Ovary (tissue), 9 donors: ENCODE results near the gene FURIN. TPM values are rescaled to one million over a fixed set of nuclear protein-coding genes. Genes with fewer than 3 reads are reported as not detected.

Experiments used
- DNase-seq, 5 donors: peaks; one replicate each; pipeline ENCODE4 v3.0.0-alpha.2; 2019 to 2020
- H3K27ac ChIP-seq, 2 donors: fragments of 200-600 bp; one replicate each; pipeline versions ENCODE4 v1.5.1 to v1.8.0; 2019 to 2022
- H3K27me3 ChIP-seq: fragments of 200-600 bp; one replicate; pipeline ENCODE4 v1.8.0; 2022
- H3K36me3 ChIP-seq: fragments of 200-600 bp; sonication (generic); one replicate; pipeline ENCODE4 v1.5.1; 2019
- H3K4me1 ChIP-seq: one replicate; pipeline ENCODE4 v1.8.1; 2013; ENCODE audit warnings: mild to moderate bottlenecking, moderate library complexity; ENCODE audit not compliant: insufficient read depth
- H3K4me3 ChIP-seq: fragments of 200-600 bp; sonication (generic); one replicate; pipeline ENCODE4 v1.5.1; 2017
- H3K9me3 ChIP-seq, 2 donors: fragments of 200-600 bp in 1 of 2; sonication (generic) in 1 of 2; one replicate each; pipeline versions ENCODE4 v1.5.1 to v1.8.1; 2013 to 2019; ENCODE audit warnings: mild to moderate bottlenecking in 1 of 2, moderate library complexity in 1 of 2
- EP300 ChIP-seq: sonication (generic); formaldehyde crosslinking; IDR thresholded peaks from one replicate; pipeline ENCODE4 v1.6.1; 2017; ENCODE audit warnings: antibody characterized with exemption
- POLR2A ChIP-seq: fragments of 450-650 bp; IDR thresholded peaks from one replicate; pipeline ENCODE4 v1.6.1; 2017; ENCODE audit warnings: antibody characterized with exemption, mild to moderate bottlenecking, moderate library complexity
- WGBS, 3 donors: extraction: QIAGEN DNeasy Blood & Tissue Kit in 1 of 3; methylation state at CpG; one replicate each; pipeline versions ENCODE4 v1.1.5 to v1.1.7; 2013 to 2017; 5-methylcytosine and 5-hydroxymethylcytosine counted together
- intact Hi-C, 4 donors: fragments of 100-400 bp; cut with DNase I; formaldehyde crosslinking; loops; one replicate each; pipeline versions ENCODE4 v1.11.0 to v1.15.1; 2022 to 2023
- polyA plus RNA-seq, 2 donors: library from polyadenylated mRNA; stranded (reverse); fragments of 200-250 nt in 1 of 2; fragments of 350-450 nt in 1 of 2; fragmentation: Illumina TruSeq in 1 of 2; extraction: RNeasy Lipid Tissue Mini Kit (QIAGEN cat#74804) in 1 of 2; gene quantifications; one replicate each; pipeline ENCODE4 v1.2.3, GENCODE V29; 2013 to 2014
- total RNA-seq, 7 donors: library from RNA; depleted of rRNA in 2 of 7; stranded (reverse); fragments of >200 nt in 2 of 7; fragmentation: NEBNext Ultra II Directional in 3 of 7; extraction: Animal tissue kit (Norgen Biotek cat#: 25700) in 3 of 7; gene quantifications; one replicate each; pipeline versions ENCODE4 v1.1.0 to v1.2.4, GENCODE V29; 2016 to 2023
- TF ChIP-seq, protein P1 (sequence below), 3 donors: fragments of 450-650 bp in 2 of 3; fragments of 200-600 bp in 1 of 3; IDR thresholded peaks; one replicate each; pipeline versions ENCODE4 v1.5.1 to v1.8.0; 2016 to 2022; ENCODE audit warnings: antibody characterized with exemption in 3 of 3, mild to moderate bottlenecking in 1 of 3
- donor health status: DM: no; HTN: no; CAD: no; lungs with moderate emphysema.
- donor health status: DM: no; HTN: no; CAD: no.
- donor health status: Bipolar disorder and iron deficiency.
- donor health status: DM: yes; HTN: yes; CAD: no.
- donor health status: DM: no; HTN: no; CAD: no.
- donor health status: DM: yes; HTN: yes; CAD: no.

The FURIN gene
- total and polyA plus RNA-seq, 9 donors: 6.2 to 38.6 (median 33.7) TPM

DNA sequence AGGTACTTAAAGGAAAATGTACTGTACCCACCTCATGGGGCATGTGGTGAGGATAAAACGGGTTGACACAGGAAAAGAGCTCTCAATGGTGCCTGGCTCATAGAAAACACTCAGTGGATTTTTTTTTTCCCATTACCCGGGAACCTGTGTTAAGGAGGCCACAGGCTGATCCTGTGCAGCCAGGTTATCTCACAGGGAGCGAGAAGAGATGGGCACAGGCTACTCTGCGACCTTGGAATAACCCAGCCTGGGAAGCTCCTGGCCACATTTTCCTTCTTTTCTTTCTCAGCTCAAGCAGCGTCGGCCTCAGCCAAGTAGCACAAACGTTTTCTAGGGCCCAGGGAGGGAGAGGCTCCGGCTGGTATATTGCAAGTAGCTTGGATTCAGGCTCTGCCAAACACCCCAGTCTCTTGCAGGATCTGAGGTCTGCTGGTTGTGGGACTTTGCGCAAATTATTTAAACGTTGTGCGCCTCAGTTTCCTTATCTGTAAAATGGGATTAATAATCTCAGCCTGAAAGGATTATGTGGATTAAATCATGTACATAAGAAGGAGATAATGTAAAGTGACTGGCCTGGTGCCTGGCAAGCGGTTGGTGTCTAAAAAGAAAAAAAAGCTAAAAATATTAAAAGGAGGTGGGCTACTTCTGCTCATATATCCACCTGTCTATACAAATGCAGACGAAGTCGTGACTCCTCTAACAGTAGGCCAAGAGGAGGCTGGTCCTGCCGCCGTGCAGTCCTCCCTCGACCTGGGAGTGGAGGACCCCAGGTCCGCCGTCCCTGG, 2.2 kb downstream of the FURIN start:
- intact Hi-C loops: loop anchor here in 1 of 4 donors (10.0 kb wide), 1 partner anchor 156 kb away; the partner anchor contains the start of gene BLM
- Histone ChIP-seq H3K27ac (peak overlapping the region; percentile 88 to 97), H3K4me1 (peaks cover 15% of the 10 kb centered on the region), H3K27me3 (no peaks in the 10 kb centered on the region), H3K4me3 (peak overlapping the region; percentile 94), H3K9me3 (no peaks in the 10 kb centered on the region), H3K36me3 (no peaks in the 10 kb centered on the region)
- TF ChIP-seq, protein P1, sequence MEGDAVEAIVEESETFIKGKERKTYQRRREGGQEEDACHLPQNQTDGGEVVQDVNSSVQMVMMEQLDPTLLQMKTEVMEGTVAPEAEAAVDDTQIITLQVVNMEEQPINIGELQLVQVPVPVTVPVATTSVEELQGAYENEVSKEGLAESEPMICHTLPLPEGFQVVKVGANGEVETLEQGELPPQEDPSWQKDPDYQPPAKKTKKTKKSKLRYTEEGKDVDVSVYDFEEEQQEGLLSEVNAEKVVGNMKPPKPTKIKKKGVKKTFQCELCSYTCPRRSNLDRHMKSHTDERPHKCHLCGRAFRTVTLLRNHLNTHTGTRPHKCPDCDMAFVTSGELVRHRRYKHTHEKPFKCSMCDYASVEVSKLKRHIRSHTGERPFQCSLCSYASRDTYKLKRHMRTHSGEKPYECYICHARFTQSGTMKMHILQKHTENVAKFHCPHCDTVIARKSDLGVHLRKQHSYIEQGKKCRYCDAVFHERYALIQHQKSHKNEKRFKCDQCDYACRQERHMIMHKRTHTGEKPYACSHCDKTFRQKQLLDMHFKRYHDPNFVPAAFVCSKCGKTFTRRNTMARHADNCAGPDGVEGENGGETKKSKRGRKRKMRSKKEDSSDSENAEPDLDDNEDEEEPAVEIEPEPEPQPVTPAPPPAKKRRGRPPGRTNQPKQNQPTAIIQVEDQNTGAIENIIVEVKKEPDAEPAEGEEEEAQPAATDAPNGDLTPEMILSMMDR (IDR thresholded peaks at IDR 0.05): no peak
- TF ChIP-seq POLR2A (no peak), EP300 (no peak)
- peak in 1 of 5 donors; percentile 25 for DNase-seq
- WGBS, 3 donors: 24 to 29% (median 27%) methylated on average over 19 of the region's 19 CpGs

DNA sequence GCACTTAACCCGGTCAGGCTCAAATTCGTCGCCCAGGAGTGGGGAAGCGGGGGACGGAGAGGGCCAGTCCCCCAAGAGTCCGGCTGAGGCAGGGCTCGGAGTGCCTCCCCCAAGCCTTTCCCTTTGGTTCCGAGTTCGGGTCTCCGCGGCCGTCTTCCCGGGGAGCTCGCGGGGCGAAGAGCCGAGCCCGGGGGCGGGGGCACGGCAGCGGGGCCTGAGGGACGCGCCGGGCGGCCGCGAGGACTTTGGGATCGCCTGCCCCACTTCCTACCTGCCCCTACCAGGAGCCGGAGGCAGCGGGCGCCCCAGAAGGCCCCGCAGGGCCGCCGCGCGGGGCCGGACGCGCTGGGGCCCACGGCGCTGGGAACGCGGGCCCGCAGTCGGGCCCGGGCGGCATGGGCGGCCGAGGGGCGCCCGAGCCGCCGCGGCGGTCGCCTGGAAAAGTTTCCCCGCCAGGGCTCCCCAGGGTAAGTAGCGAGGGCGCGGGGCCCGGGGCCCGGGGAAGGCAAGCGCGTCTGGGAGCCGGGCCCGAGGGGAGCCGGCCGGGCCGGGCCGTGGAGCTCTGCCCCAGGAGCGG, 2.8 kb downstream of the FURIN start:
- 0 to 1% (median 0%) methylated on average over 9 to 71 of the region's 71 CpGs for WGBS, 3 donors

DNA sequence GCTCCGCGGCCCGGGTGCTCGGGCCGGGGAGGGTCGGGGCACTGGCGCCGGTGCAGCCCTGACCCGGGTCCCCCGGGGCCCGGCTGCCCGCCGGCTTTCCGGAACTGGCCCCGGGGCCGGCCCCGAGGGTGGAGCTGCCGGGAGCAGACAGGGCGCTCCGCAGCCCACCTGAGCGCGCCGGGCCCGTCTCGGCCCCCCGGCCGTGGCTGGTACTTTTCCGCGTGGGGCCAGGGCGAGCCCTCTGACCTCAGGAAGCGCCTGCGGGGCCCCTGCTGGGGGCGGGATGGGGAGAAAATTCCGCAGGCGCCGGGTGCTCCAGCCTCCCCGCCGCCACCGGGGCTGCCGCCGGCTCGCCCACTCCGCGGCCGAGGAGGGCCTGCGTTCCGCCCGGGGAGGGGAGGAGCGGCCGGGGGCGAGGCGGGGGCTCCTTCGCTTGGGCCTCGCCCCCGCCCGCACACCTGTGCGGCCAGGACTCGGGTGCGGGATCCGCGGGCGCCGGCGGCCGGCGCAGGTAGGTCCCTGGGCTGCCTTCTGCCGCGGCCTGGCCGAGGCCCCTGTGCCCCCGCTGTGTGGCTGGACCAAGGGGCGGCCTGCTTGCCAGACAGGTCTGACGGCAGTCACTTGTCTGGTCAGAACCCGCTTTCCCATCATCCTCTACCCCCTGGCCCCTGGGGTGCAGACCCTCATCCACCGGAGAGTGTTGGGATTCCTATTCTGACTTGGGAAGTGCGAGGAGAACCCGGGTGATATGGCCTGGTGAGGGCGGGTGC, 3.5 kb downstream of the FURIN start:
- intact Hi-C loops: loop anchor here in 1 of 4 donors (10.0 kb wide), 1 partner anchor 157 kb away; the partner anchor contains the start of gene BLM

More for the DNA sequence above, 2.8 kb downstream of the FURIN start:
- DNase-seq: peak; percentile 38 to 68 (median 57)
- Histone ChIP-seq H3K36me3 (no peaks in the 10 kb centered on the region), H3K27me3 (no peaks in the 10 kb centered on the region), H3K4me3 (peak overlapping the region; percentile 94), H3K27ac (peak overlapping the region; percentile 88 to 97), H3K9me3 (no peaks in the 10 kb centered on the region), H3K4me1 (peaks cover 15% of the 10 kb centered on the region)
- intact Hi-C loops: loop anchor here in 1 of 4 donors (10.0 kb wide), 1 partner anchor 156 kb away; the partner anchor contains the start of gene BLM
- TF ChIP-seq, protein P1 (IDR thresholded peaks at IDR 0.05): no peak
- TF ChIP-seq POLR2A: no peak
- no peak for TF ChIP-seq EP300

More for the DNA sequence above, 3.5 kb downstream of the FURIN start:
- TF ChIP-seq, protein P1 (IDR thresholded peaks at IDR 0.05): no peak
- TF ChIP-seq POLR2A: no peak
- TF ChIP-seq EP300: no peak
- no peaks in the 10 kb centered on the region for H3K9me3 ChIP-seq
- peak in 3 of 5 donors; percentile 46 to 67 (median 61) for DNase-seq
- H3K27ac ChIP-seq: peak overlapping the region; percentile 88 to 97
- no peaks in the 10 kb centered on the region for H3K27me3 ChIP-seq
- peak overlapping the region; percentile 94 for H3K4me3 ChIP-seq
- peaks cover 15% of the 10 kb centered on the region for H3K4me1 ChIP-seq
- 1 to 2% (median 2%) methylated on average over 36 to 77 of the region's 77 CpGs for WGBS, 3 donors
- H3K36me3 ChIP-seq: no peaks in the 10 kb centered on the region
